H1 (cell line): ENCODE data around the gene MID1. TPM values are rescaled to one million over a fixed set of nuclear protein-coding genes. Genes with fewer than 3 reads are reported as not detected.

Source experiments
- CTCF ChIA-PET: fragments of 300-600 bp; sonication (Branson Sonifier 250); formaldehyde crosslinking; loops from one replicate; lab custom pipeline; 2021; ENCODE audit not compliant: partially characterized antibody; lab: Charles Lee
- POLR2A ChIA-PET: fragments of 300-600 bp; sonication (Branson Sonifier 250); formaldehyde crosslinking; loops from one replicate; lab custom pipeline; 2021; ENCODE audit warnings: inconsistent platforms; ENCODE audit not compliant: partially characterized antibody; lab: Charles Lee
- DNase-seq, 2 experiments: peaks; one replicate each; pipeline versions ENCODE4 v3.0.0 to v3.0.0-alpha.2; 2010 to 2022; ENCODE audit warnings: low spot score in 2 of 2, low read depth in 1 of 2, mixed read lengths in 1 of 2
- FAIRE-seq: peaks from 2 replicates; lab custom pipeline; 2011; peaks lifted over from hg19 to GRCh38; lab: Jason Lieb, UNC
- H2AFZ ChIP-seq: 2 replicates; pipeline ENCODE4 v1.8.1; 2012; ENCODE audit warnings: low read length, inconsistent platforms
- H2AK5ac ChIP-seq: 2 replicates; pipeline ENCODE4 v1.6.1; 2013; ENCODE audit warnings: low read depth, low read length
- H2BK120ac ChIP-seq: replicated peaks from 2 replicates; pipeline ENCODE3; 2013; ENCODE audit warnings: low read depth, low read length, inconsistent platforms
- H2BK12ac ChIP-seq: 2 replicates; pipeline ENCODE4 v1.6.1; 2013; ENCODE audit warnings: low read depth, low read length
- H2BK15ac ChIP-seq: 2 replicates; pipeline ENCODE4 v1.6.1; 2013; ENCODE audit warnings: low read length
- H2BK20ac ChIP-seq: 2 replicates; pipeline ENCODE4 v1.6.1; 2013; ENCODE audit warnings: low read length
- H2BK5ac ChIP-seq: 2 replicates; pipeline ENCODE4 v1.6.1; 2013; ENCODE audit warnings: low read depth, low read length
- H3K14ac ChIP-seq: 2 replicates; pipeline ENCODE4 v1.6.1; 2013; ENCODE audit warnings: inconsistent platforms; ENCODE audit not compliant: insufficient read length
- H3K18ac ChIP-seq: 2 replicates; pipeline ENCODE4 v1.6.1; 2013; ENCODE audit warnings: low read length; ENCODE audit errors: extremely low read depth
- H3K23ac ChIP-seq: 2 replicates; pipeline ENCODE4 v1.6.1; 2013; ENCODE audit warnings: inconsistent platforms; ENCODE audit not compliant: insufficient read length
- H3K23me2 ChIP-seq: 2 replicates; pipeline ENCODE4 v1.6.1; 2013; ENCODE audit warnings: low read depth, low read length
- H3K27ac ChIP-seq: 2 replicates; pipeline ENCODE4 v1.6.1; 2011; ENCODE audit warnings: low read depth, low read length, inconsistent platforms
- H3K27me3 ChIP-seq, 4 experiments: replicated peaks in 1 of 4; 1 replicate in 1 of 4; 2 replicates in 3 of 4; pipeline versions ENCODE4 v1.6.1 to v1.8.1; 2011 to 2013; ENCODE audit warnings: low read length in 3 of 4, mild to moderate bottlenecking in 3 of 4, inconsistent platforms in 2 of 4, mixed read lengths in 2 of 4, moderate library complexity in 1 of 4; ENCODE audit not compliant: control insufficient read depth in 3 of 4, insufficient read depth in 3 of 4; ENCODE audit errors: extremely low read depth in 1 of 4
- H3K36me3 ChIP-seq, 4 experiments: 2 replicates each; pipeline versions ENCODE4 v1.6.1 to v1.8.1; 2011 to 2013; ENCODE audit warnings: mild to moderate bottlenecking in 4 of 4, low read length in 3 of 4, moderate library complexity in 2 of 4, control low read depth in 1 of 4, inconsistent platforms in 1 of 4; ENCODE audit not compliant: insufficient read depth in 4 of 4, control insufficient read depth in 2 of 4
- H3K4ac ChIP-seq: replicated peaks from 2 replicates; pipeline ENCODE3; 2013; ENCODE audit warnings: low read length, low read depth, mixed read lengths, inconsistent platforms; ENCODE audit not compliant: insufficient read length
- H3K4me1 ChIP-seq, 4 experiments: replicated peaks in 1 of 4; 1 replicate in 1 of 4; 2 replicates in 3 of 4; pipeline versions ENCODE4 v1.6.1 to v1.8.1; 2011 to 2013; ENCODE audit warnings: low read length in 3 of 4, inconsistent platforms in 2 of 4, mixed read lengths in 1 of 4; ENCODE audit not compliant: insufficient read depth in 4 of 4, control insufficient read depth in 3 of 4
- H3K4me2 ChIP-seq, 2 experiments: 2 replicates each; pipeline versions ENCODE4 v1.6.1 to v1.8.1; 2011 to 2013; ENCODE audit warnings: low read depth in 2 of 2, low read length in 2 of 2, control low read depth in 1 of 2, inconsistent platforms in 1 of 2, mild to moderate bottlenecking in 1 of 2; ENCODE audit not compliant: insufficient read depth in 1 of 2
- H3K4me3 ChIP-seq, 4 experiments: fragments of 200-600, 300-600 bp in 1 of 4; sonication (generic), shearing (Covaris generic), sonication (Bioruptor Twin) in 1 of 4; 2 replicates each; pipeline versions ENCODE4 v1.5.1 to v1.8.1; 2011 to 2016; ENCODE audit warnings: low read length in 4 of 4, low read depth in 3 of 4, control low read depth in 2 of 4, inconsistent platforms in 2 of 4, mild to moderate bottlenecking in 2 of 4, mixed read lengths in 1 of 4, moderate library complexity in 1 of 4; ENCODE audit not compliant: insufficient read depth in 2 of 4; ENCODE audit errors: extremely low read depth in 1 of 4
- H3K56ac ChIP-seq: replicated peaks from 2 replicates; pipeline ENCODE3; 2013; ENCODE audit warnings: low read depth, mild to moderate bottlenecking, mixed read lengths, low read length, inconsistent platforms; ENCODE audit not compliant: insufficient read length
- H3K79me1 ChIP-seq: 2 replicates; pipeline ENCODE4 v1.6.1; 2013; ENCODE audit warnings: low read depth, low read length, control low read depth
- H3K79me2 ChIP-seq, 2 experiments: 2 replicates each; pipeline versions ENCODE4 v1.6.1 to v1.8.1; 2012 to 2013; ENCODE audit warnings: low read length in 2 of 2, mild to moderate bottlenecking in 2 of 2, inconsistent platforms in 1 of 2; ENCODE audit not compliant: insufficient read depth in 2 of 2, control insufficient read depth in 1 of 2
- H3K9ac ChIP-seq, 4 experiments: replicated peaks in 1 of 4; 1 replicate in 1 of 4; 2 replicates in 3 of 4; pipeline versions ENCODE4 v1.6.1 to v1.8.1; 2011 to 2013; ENCODE audit warnings: low read depth in 3 of 4, low read length in 3 of 4, control low read depth in 2 of 4, mild to moderate bottlenecking in 2 of 4, moderate library complexity in 2 of 4, inconsistent platforms in 1 of 4; ENCODE audit errors: extremely low read depth in 1 of 4
- H3K9me3 ChIP-seq, 2 experiments: 2 replicates each; pipeline versions ENCODE4 v1.6.1 to v1.8.1; 2012 to 2013; ENCODE audit warnings: mild to moderate bottlenecking in 2 of 2, moderate library complexity in 2 of 2, control low read depth in 1 of 2, inconsistent platforms in 1 of 2, low read depth in 1 of 2, low read length in 1 of 2, mixed read lengths in 1 of 2; ENCODE audit not compliant: insufficient read depth in 2 of 2
- H4K20me1 ChIP-seq, 2 experiments: replicated peaks in 1 of 2; 2 replicates each; pipeline versions ENCODE3 to v1.8.1; 2011 to 2013; ENCODE audit warnings: inconsistent platforms in 2 of 2, low read length in 2 of 2, mild to moderate bottlenecking in 1 of 2; ENCODE audit not compliant: insufficient read depth in 2 of 2, control insufficient read depth in 1 of 2
- H4K5ac ChIP-seq: 2 replicates; pipeline ENCODE4 v1.6.1; 2013; ENCODE audit warnings: low read length, low read depth, mixed read lengths, inconsistent platforms; ENCODE audit not compliant: insufficient read length
- H4K8ac ChIP-seq: 2 replicates; pipeline ENCODE4 v1.8.0; 2013; ENCODE audit warnings: mild to moderate bottlenecking, moderate library complexity, low read length, inconsistent platforms; ENCODE audit not compliant: insufficient read depth; ENCODE audit errors: extremely low read depth
- H4K91ac ChIP-seq: replicated peaks from 2 replicates; pipeline ENCODE3; 2013; ENCODE audit warnings: low read length, mixed read lengths, inconsistent platforms; ENCODE audit not compliant: insufficient read length
- BACH1 ChIP-seq: IDR thresholded peaks from 2 replicates; pipeline ENCODE4 v1.6.1; 2012; ENCODE audit warnings: low read length, improper control_type of control experiment
- CTBP2 ChIP-seq: IDR thresholded peaks from 2 replicates; pipeline ENCODE4 v1.7.0; 2011; ENCODE audit warnings: borderline replicate concordance, mild to moderate bottlenecking, moderate library complexity, mixed read lengths, low read length; ENCODE audit not compliant: insufficient read depth, insufficient read length
- NANOG ChIP-seq: IDR thresholded peaks from 2 replicates; pipeline ENCODE4 v1.6.1; 2011; ENCODE audit warnings: low read length, low read depth, mild to moderate bottlenecking, inconsistent platforms; ENCODE audit not compliant: insufficient read depth, poor library complexity, severe bottlenecking
- RFX5 ChIP-seq: IDR thresholded peaks from 2 replicates; pipeline ENCODE4 v1.6.1; 2011; ENCODE audit warnings: low read depth, low read length, improper control_type of control experiment, borderline replicate concordance
- SAP30 ChIP-seq: fragments of 300-600 bp; sonication (generic); IDR thresholded peaks from 2 replicates; pipeline ENCODE4 v1.7.1; 2012; ENCODE audit warnings: low read length, moderate library complexity, mild to moderate bottlenecking, inconsistent platforms; ENCODE audit not compliant: insufficient read depth, insufficient replicate concordance
- SIX5 ChIP-seq: IDR thresholded peaks from 2 replicates; pipeline ENCODE4 v1.6.1; 2011; ENCODE audit warnings: mild to moderate bottlenecking, low read depth, low read length
- SP2 ChIP-seq: IDR thresholded peaks from 2 replicates; pipeline ENCODE4 v1.6.1; 2012; ENCODE audit warnings: mild to moderate bottlenecking, low read length, inconsistent platforms
- SUZ12 ChIP-seq: fragments of 200-600 bp; sonication (generic); IDR thresholded peaks from 2 replicates; pipeline ENCODE4 v1.6.1; 2012; ENCODE audit warnings: mild to moderate bottlenecking, inconsistent platforms, low read length, moderate library complexity, mixed read lengths
- TCF12 ChIP-seq: IDR thresholded peaks from 2 replicates; pipeline ENCODE4 v1.6.1; 2011; ENCODE audit warnings: low read depth, mild to moderate bottlenecking, low read length
- ZNF274 ChIP-seq: IDR thresholded peaks from 2 replicates; pipeline ENCODE4 v1.7.0; 2012; ENCODE audit warnings: low read length, borderline replicate concordance; ENCODE audit errors: extremely low read depth
- WGBS, 2 experiments: shearing (Covaris generic) in 1 of 2; methylation state at CpG; one replicate each; pipeline versions ENCODE4 v1.1.6 to v1.1.7; 2013 to 2015; ENCODE audit warnings: low lambda C conversion rate in 2 of 2, mixed read lengths in 2 of 2, inconsistent platforms in 1 of 2, low coverage in 1 of 2, missing lambda C conversion rate in 1 of 2; ENCODE audit not compliant: insufficient replicate concordance in 2 of 2, insufficient coverage in 1 of 2, insufficient read length in 1 of 2; ENCODE audit errors: extremely low coverage in 1 of 2, missing lambda C conversion rate in 1 of 2; 5-methylcytosine and 5-hydroxymethylcytosine counted together
- polyA plus RNA-seq, 7 experiments: library from polyadenylated mRNA; depleted of rRNA in 3 of 7; stranded (reverse) in 5 of 7; unstranded in 2 of 7; fragments of >200 nt in 5 of 7; fragments of 200-250 nt in 2 of 7; gene quantifications; 1 replicate in 5 of 7; 2 replicates in 1 of 7; 4 replicates in 1 of 7; pipeline versions ENCODE4 v1.2.1 to v1.2.3, GENCODE V29; 2011 to 2013; ENCODE audit warnings: missing spikeins in 2 of 7, mixed read lengths in 2 of 7
- total RNA-seq: library from RNA; stranded (reverse); fragmentation: NEBNext Ultra II Directional; extraction: Animal tissue kit (Norgen Biotek cat#: 25700); gene quantifications from 2 replicates; pipeline ENCODE4 v1.2.1, GENCODE V29; 2021

The MID1 gene
- total and polyA plus RNA-seq, 2 of the 8 experiments (the other 6 are each of a cell fraction or from before 2014, with no cell fraction given), result 12.9 to 54.3 TPM

DNA sequence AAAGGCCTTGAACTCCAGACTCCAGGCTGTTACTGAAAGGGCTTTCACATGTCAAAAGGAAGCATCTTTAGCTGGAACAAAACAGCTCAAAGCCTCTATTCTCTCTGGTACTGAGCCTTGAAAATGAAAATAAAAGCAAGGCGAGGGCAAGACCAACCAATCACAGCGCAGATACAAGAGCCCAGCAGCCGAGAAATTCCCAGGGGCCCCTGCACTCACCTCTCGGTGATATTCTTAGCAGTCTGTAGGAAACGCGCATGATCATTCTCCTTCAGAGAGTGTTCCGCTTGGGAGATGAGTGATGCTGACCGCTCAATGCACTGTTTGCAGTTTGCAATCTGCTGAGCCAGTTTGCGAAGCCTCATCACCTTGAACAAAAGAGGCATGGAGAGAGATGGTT lies 138.1 kb downstream of the MID1 start:
- Histone ChIP-seq H4K8ac (no peak overlapping the region), H3K27ac (no peak overlapping the region), H2BK5ac (no peak overlapping the region), H3K9ac (no peak overlapping the region), H3K9me3 (no peaks in the 10 kb centered on the region), H2AK5ac (no peak overlapping the region), H3K4me1 (peaks cover 0 to 2% (median 0%) of the 10 kb centered on the region in 4 experiments; a peak in 3 of 7 replicates), H2AFZ (no peak overlapping the region), H3K27me3 (no peaks in the 10 kb centered on the region), H3K4ac (no peak overlapping the region), H3K4me2 (no peak overlapping the region), H4K91ac (no peak overlapping the region), H4K5ac (no peak overlapping the region), H3K4me3 (no peak overlapping the region), H2BK12ac (no peak overlapping the region), H4K20me1 (no peaks in the 10 kb centered on the region), H3K79me2 (no peaks in the 10 kb centered on the region), H2BK120ac (no peak overlapping the region), H3K18ac (no peak overlapping the region), H3K14ac (no peak overlapping the region), H2BK15ac (no peak overlapping the region), H3K23me2 (no peaks in the 10 kb centered on the region), H3K56ac (no peak overlapping the region), H3K23ac (no peak overlapping the region), H2BK20ac (no peak overlapping the region), H3K79me1 (no peaks in the 10 kb centered on the region), H3K36me3 (peaks cover 0 to 11% (median 2%) of the 10 kb centered on the region in 4 experiments; a peak in 3 of 8 replicates)
- DNase-seq, result no peak
- TF ChIP-seq ZNF274 (no peak), SUZ12 (no peak), TCF12 (no peak), NANOG (no peak), SP2 (no peak), SIX5 (no peak), CTBP2 (no peak), RFX5 (no peak), BACH1 (no peak), SAP30 (no peak)
- CTCF ChIA-PET, result interaction anchor here (0.7 kb wide), 1 partner anchor 1146 kb away, joined by 3 read pairs; no protein-coding TSS in a partner anchor
- 96% methylated on average over 9 of the region's 9 CpGs; no CpG with 5 or more reads in 1 of the 2 experiments for WGBS, 2 experiments
- POLR2A ChIA-PET, result no interaction called here
- no peak for FAIRE-seq
